Lung (tissue), 12 donors: Measurements from ENCODE around the gene GRM6. TPM values are rescaled to one million over a fixed set of nuclear protein-coding genes. Genes with fewer than 3 reads are reported as not detected.

ENCODE experiments used
- ATAC-seq: fragments of 200-7000 bp; cut with Tn5 transposase; one replicate; pipeline ENCODE4 v1.9.1; 2020; ENCODE audit warnings: moderate number of reproducible peaks; ENCODE audit not compliant: insufficient read depth, low FRiP score
- DNase-seq, 3 donors: peaks; one replicate each; pipeline ENCODE4 v3.0.0-alpha.2; 2013 to 2017
- H3K27ac ChIP-seq, 2 donors: one replicate each; pipeline ENCODE4 v1.5.1; 2013; ENCODE audit warnings: mild to moderate bottlenecking in 2 of 2, moderate library complexity in 2 of 2, control low read depth in 1 of 2, inconsistent platforms in 1 of 2, low read depth in 1 of 2, low read length in 1 of 2
- H3K27me3 ChIP-seq, 3 donors: one replicate each; pipeline ENCODE4 v1.5.1; 2013; ENCODE audit warnings: low read length in 2 of 3; ENCODE audit not compliant: control insufficient read depth in 3 of 3, insufficient read depth in 3 of 3
- H3K36me3 ChIP-seq, 4 donors: one replicate each; pipeline ENCODE4 v1.5.1; 2013; ENCODE audit warnings: low read length in 4 of 4, mild to moderate bottlenecking in 1 of 4, moderate library complexity in 1 of 4; ENCODE audit not compliant: control insufficient read depth in 4 of 4, insufficient read depth in 4 of 4
- H3K4me1 ChIP-seq, 5 donors: one replicate each; pipeline ENCODE4 v1.5.1; 2013; ENCODE audit warnings: low read length in 5 of 5, mild to moderate bottlenecking in 2 of 5, moderate library complexity in 1 of 5; ENCODE audit not compliant: control insufficient read depth in 5 of 5, insufficient read depth in 5 of 5
- H3K4me3 ChIP-seq: one replicate; pipeline ENCODE4 v1.5.1; 2013; ENCODE audit warnings: mild to moderate bottlenecking, control low read depth, moderate library complexity
- H3K9ac ChIP-seq, 2 donors: one replicate each; pipeline ENCODE4 v1.5.1; 2013; ENCODE audit warnings: low read length in 2 of 2, control low read depth in 1 of 2; ENCODE audit not compliant: insufficient read depth in 1 of 2
- H3K9me3 ChIP-seq, 4 donors: one replicate each; pipeline ENCODE4 v1.5.1; 2013; ENCODE audit warnings: low read length in 3 of 4, mild to moderate bottlenecking in 1 of 4, moderate library complexity in 1 of 4; ENCODE audit not compliant: control insufficient read depth in 4 of 4, insufficient read depth in 3 of 4
- CTCF ChIP-seq: IDR thresholded peaks from 2 replicates; pipeline ENCODE4 v1.5.1; 2012; ENCODE audit warnings: mild to moderate bottlenecking; ENCODE audit errors: control extremely low read depth, extremely low read depth
- WGBS, 2 donors: extraction: QIAGEN DNeasy Blood & Tissue Kit; methylation state at CpG; one replicate each; pipeline ENCODE4 v1.1.7; 2013; 5-methylcytosine and 5-hydroxymethylcytosine counted together
- polyA plus RNA-seq, 2 donors: library from polyadenylated mRNA; stranded (reverse); fragments of 200-250 nt; gene quantifications; one replicate each; pipeline ENCODE4 v1.2.1, GENCODE V29; 2013
- total RNA-seq, 2 donors: library from RNA; depleted of rRNA in 1 of 2; stranded (reverse); fragments of >200 nt in 1 of 2; gene quantifications; one replicate each; pipeline ENCODE4 v1.2.1, GENCODE V29; 2014 to 2021
- donor health status: control.
- donor health status: control.
- donor health status: Bipolar disorder and iron deficiency.
- donor health status: healthy.
- donor health status: DM: yes; HTN: yes; CAD: no.

The GRM6 gene
- total and polyA plus RNA-seq, 4 donors, result not detected

GRCh38 chr5:178983728-178984127, 11.4 kb downstream of the GRM6 start:
- no peak overlapping the region for H3K9ac ChIP-seq
- TF ChIP-seq CTCF, result no peak
- no peak overlapping the region for H3K27ac ChIP-seq
- H3K9me3 ChIP-seq, result peaks cover 0 to 79% (median 19%) of the 10 kb centered on the region in 4 donors
- H3K4me3 ChIP-seq, result no peak overlapping the region
- H3K36me3 ChIP-seq, result peaks cover 0 to 9% (median 1%) of the 10 kb centered on the region in 4 donors
- no peaks in the 10 kb centered on the region for H3K27me3 ChIP-seq
- no peak for ATAC-seq
- 93 to 94% methylated on average over 10 of the region's 10 CpGs for WGBS, 2 donors
- H3K4me1 ChIP-seq, result no peaks in the 10 kb centered on the region
- no peak for DNase-seq

DNA sequence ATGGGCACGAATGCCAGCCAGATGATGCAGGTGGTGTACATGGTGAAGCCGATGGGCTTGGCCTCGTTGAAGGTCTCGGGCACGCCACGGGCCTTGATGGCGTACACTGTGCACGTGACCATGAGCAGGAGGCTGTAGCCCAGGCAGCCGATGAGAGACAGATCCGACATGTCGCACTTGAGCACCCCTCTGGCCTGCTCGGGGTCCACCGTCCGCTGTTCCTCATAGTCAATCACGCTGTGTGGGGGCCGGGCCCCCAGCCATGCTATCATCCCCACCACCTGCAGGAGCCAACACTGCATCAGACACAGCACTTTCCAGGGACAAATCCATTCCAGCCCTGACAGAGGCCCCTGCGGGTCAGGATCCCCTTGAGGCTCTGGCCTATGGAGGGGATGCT, 12.2 kb downstream of the GRM6 start:
- H3K9me3 ChIP-seq, result peaks cover 0 to 73% (median 21%) of the 10 kb centered on the region in 4 donors
- H3K27ac ChIP-seq, result no peak overlapping the region
- H3K9ac ChIP-seq, result no peak overlapping the region
- H3K4me1 ChIP-seq, result no peaks in the 10 kb centered on the region
- no peak overlapping the region for H3K4me3 ChIP-seq
- TF ChIP-seq CTCF, result no peak
- H3K36me3 ChIP-seq, result peaks cover 0 to 15% (median 1%) of the 10 kb centered on the region in 4 donors
- no peaks in the 10 kb centered on the region for H3K27me3 ChIP-seq
- ATAC-seq (no peak), DNase-seq (no peak)
- WGBS, 2 donors, result 97 to 98% methylated on average over 17 of the region's 17 CpGs

GRCh38 chr5:178981381-178981780, 13.7 kb downstream of the GRM6 start:
- 93 to 94% methylated on average over 12 to 15 of the region's 15 CpGs for WGBS, 2 donors
- H3K36me3 ChIP-seq, result peaks cover 0 to 19% (median 1%) of the 10 kb centered on the region in 4 donors
- DNase-seq, result no peak
- H3K9me3 ChIP-seq, result peaks cover 2 to 72% (median 25%) of the 10 kb centered on the region in 4 donors
- no peak for TF ChIP-seq CTCF
- no peak for ATAC-seq
- H3K27ac ChIP-seq, result no peak overlapping the region
- H3K4me1 ChIP-seq, result no peaks in the 10 kb centered on the region
- H3K27me3 ChIP-seq, result no peaks in the 10 kb centered on the region
- H3K9ac ChIP-seq, result no peak overlapping the region
- no peak overlapping the region for H3K4me3 ChIP-seq

DNA sequence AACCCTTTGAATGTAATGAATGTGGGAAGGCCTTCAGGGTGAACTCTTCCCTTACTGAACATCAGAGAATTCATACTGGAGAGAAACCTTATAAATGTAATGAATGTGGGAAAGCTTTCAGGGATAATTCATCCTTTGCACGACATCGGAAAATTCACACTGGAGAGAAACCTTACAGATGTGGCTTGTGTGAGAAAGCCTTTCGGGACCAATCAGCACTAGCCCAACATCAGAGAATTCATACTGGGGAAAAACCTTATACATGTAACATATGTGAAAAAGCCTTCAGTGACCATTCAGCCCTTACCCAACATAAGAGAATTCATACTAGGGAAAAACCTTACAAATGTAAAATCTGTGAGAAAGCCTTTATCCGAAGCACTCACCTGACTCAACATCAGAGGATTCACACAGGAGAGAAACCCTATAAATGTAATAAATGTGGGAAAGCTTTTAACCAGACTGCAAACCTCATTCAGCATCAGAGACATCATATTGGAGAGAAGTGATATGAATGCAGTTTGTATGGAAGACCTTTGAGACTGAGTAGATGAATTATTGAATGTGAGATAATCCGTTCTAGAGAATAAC, 29.6 kb downstream of the GRM6 start:
- 97 to 99% methylated on average over 5 of the region's 5 CpGs for WGBS, 2 donors
- Histone ChIP-seq H3K27me3 (no peaks in the 10 kb centered on the region), H3K27ac (no peak overlapping the region), H3K36me3 (peaks cover 7 to 54% (median 32%) of the 10 kb centered on the region in 4 donors), H3K4me1 (no peaks in the 10 kb centered on the region), H3K9ac (no peak overlapping the region), H3K4me3 (no peak overlapping the region), H3K9me3 (peaks cover 24 to 64% (median 46%) of the 10 kb centered on the region in 4 donors)
- DNase-seq, result no peak
- ATAC-seq, result no peak
- TF ChIP-seq CTCF, result no peak
